HG03066 (cell line): ENCODE data around the gene CERS4.

Source experiments
- ATAC-seq: cut with Tn5 transposase; IDR thresholded peaks from one replicate; pipeline ENCODE4 v1.9.1; 2021; ENCODE audit warnings: low read depth; ENCODE audit not compliant: unreplicated experiment

Gene CERS4

GRCh38 chr19:8311461-8312260, 102.5 kb downstream of the CERS4 start:
- no peak for ATAC-seq
